HEK293T (cell line): ENCODE results near the gene PCDH12.

ENCODE experiments used
- ARNT ChIP-seq: fragments of 450-650 bp; IDR thresholded peaks from 2 replicates; pipeline ENCODE4 v1.6.1; 2017; ENCODE audit warnings: mild to moderate bottlenecking
- CTBP1 ChIP-seq: fragments of 450-650 bp; IDR thresholded peaks from 2 replicates; pipeline ENCODE4 v1.6.1; 2016; ENCODE audit warnings: borderline replicate concordance
- FOXK2 ChIP-seq: fragments of 450-650 bp; IDR thresholded peaks from 2 replicates; pipeline ENCODE4 v1.6.1; 2016; ENCODE audit warnings: mild to moderate bottlenecking
- SP1 ChIP-seq: fragments of 450-650 bp; IDR thresholded peaks from 2 replicates; pipeline ENCODE4 v1.6.1; 2017
- SUZ12 ChIP-seq: fragments of 450-650 bp; IDR thresholded peaks from 2 replicates; pipeline ENCODE4 v1.6.1; 2016; ENCODE audit warnings: mild to moderate bottlenecking
- ZNF384 ChIP-seq: fragments of 450-650 bp; IDR thresholded peaks from 2 replicates; pipeline ENCODE4 v1.6.1; 2016

GRCh38 chr5:141923448-141924313 is 34.3 kb downstream of the PCDH12 start, which contains the start of gene DELE1:
- TF ChIP-seq ZNF384, result no peak
- no peak for TF ChIP-seq FOXK2
- no peak for TF ChIP-seq SP1
- TF ChIP-seq ARNT, result no peak
- TF ChIP-seq CTBP1, result no peak
- no peak for TF ChIP-seq SUZ12
